Endodermal cell (in vitro differentiated cells): ENCODE measurements around the gene MRPS11. TPM values are rescaled to one million over a fixed set of nuclear protein-coding genes. Genes with fewer than 3 reads are reported as not detected.

ENCODE experiments used
- DNase-seq: peaks from one replicate; pipeline ENCODE4 v3.0.0-alpha.2; 2017
- H3K27ac ChIP-seq: 2 replicates; pipeline ENCODE4 v1.5.1; 2013; ENCODE audit warnings: mild to moderate bottlenecking, low read depth, low read length, moderate library complexity
- H3K27me3 ChIP-seq: 2 replicates; pipeline ENCODE4 v1.6.1; 2013; ENCODE audit warnings: mild to moderate bottlenecking, low read length, moderate library complexity; ENCODE audit not compliant: insufficient read depth, control insufficient read depth, poor library complexity, severe bottlenecking
- H3K36me3 ChIP-seq: 2 replicates; pipeline ENCODE4 v1.7.0; 2013; ENCODE audit warnings: mild to moderate bottlenecking, low read length, moderate library complexity; ENCODE audit not compliant: control insufficient read depth, insufficient read depth
- H3K4me1 ChIP-seq: one replicate; pipeline ENCODE4 v1.7.0; 2013; ENCODE audit warnings: low read length; ENCODE audit not compliant: control insufficient read depth, insufficient read depth
- H3K4me3 ChIP-seq: 2 replicates; pipeline ENCODE4 v1.5.1; 2013; ENCODE audit warnings: mild to moderate bottlenecking, low read length, moderate library complexity
- H3K9ac ChIP-seq: 2 replicates; pipeline ENCODE4 v1.6.1; 2013; ENCODE audit warnings: mild to moderate bottlenecking, low read length, moderate library complexity; ENCODE audit not compliant: poor library complexity, severe bottlenecking; ENCODE audit errors: extremely low read depth
- H3K9me3 ChIP-seq: 2 replicates; pipeline ENCODE4 v1.6.1; 2013; ENCODE audit warnings: mild to moderate bottlenecking, low read length, moderate library complexity; ENCODE audit not compliant: control insufficient read depth
- H3K27ac Mint-ChIP-seq: 2 replicates; pipeline ENCODE4 v1.8.0; 2020; ENCODE audit warnings: mixed read lengths
- H3K27me3 Mint-ChIP-seq: 2 replicates; pipeline ENCODE4 v1.8.0; 2021; ENCODE audit warnings: mild to moderate bottlenecking, mixed read lengths; ENCODE audit not compliant: insufficient read depth
- H3K36me3 Mint-ChIP-seq: 2 replicates; pipeline ENCODE4 v1.8.0; 2020; ENCODE audit warnings: low read depth, mixed read lengths
- H3K4me1 Mint-ChIP-seq: 2 replicates; pipeline ENCODE4 v1.8.0; 2020; ENCODE audit warnings: mixed read lengths
- H3K4me3 Mint-ChIP-seq: 2 replicates; pipeline ENCODE4 v1.8.0; 2020; ENCODE audit warnings: mild to moderate bottlenecking, moderate library complexity, mixed read lengths
- H3K9me3 Mint-ChIP-seq: 2 replicates; pipeline ENCODE4 v1.8.0; 2020; ENCODE audit warnings: mild to moderate bottlenecking, mixed read lengths
- WGBS, 2 experiments: methylation state at CpG; one replicate each; pipeline versions ENCODE4 v1.1.5 to v1.1.7; 2013; ENCODE audit warnings: missing lambda C conversion rate in 2 of 2, mixed read lengths in 1 of 2; ENCODE audit not compliant: insufficient coverage in 1 of 2, insufficient read length in 1 of 2; 5-methylcytosine and 5-hydroxymethylcytosine counted together
- total RNA-seq, 2 donors: library from RNA; stranded (reverse); fragmentation: NEBNext Ultra II Directional in 1 of 2; extraction: Animal tissue kit (Norgen Biotek cat#: 25700) in 1 of 2; gene quantifications; 2 replicates in 1 of 2; 3 replicates in 1 of 2; pipeline ENCODE4 v1.2.1, GENCODE V29; 2021
- TF ChIP-seq, protein P1 (sequence below): fragments of 200-600 bp; sonication (generic); conservative IDR thresholded peaks from 2 replicates; pipeline ENCODE4 v1.5.0; 2021; ENCODE audit warnings: antibody characterized with exemption, mild to moderate bottlenecking

Gene MRPS11
- total RNA-seq, 2 donors from 2014 or later: 44.8 to 49.0 TPM

DNA sequence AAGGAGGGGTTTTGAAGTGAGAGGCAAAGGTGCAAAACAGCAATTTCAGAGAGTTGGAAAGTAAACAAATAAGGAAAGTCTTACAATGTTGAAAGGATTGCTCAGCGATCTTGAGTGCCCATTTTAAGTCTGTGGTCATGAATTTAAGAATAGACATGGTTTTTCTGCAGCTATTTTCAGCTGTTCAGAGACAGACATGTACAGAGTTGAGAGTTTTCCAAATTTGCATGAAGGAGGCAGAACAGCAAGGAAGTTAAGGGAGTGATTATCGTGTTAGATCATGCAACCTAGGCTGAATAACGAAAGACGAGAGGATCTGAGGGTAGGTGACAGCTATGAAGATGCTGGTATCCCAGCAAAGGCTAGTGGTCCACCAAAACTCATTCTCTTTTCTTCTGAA, 41.8 kb downstream of the MRPS11 start:
- peaks cover 13% of the 10 kb centered on the region for H3K4me1 Mint-ChIP-seq
- TF ChIP-seq, protein P1, sequence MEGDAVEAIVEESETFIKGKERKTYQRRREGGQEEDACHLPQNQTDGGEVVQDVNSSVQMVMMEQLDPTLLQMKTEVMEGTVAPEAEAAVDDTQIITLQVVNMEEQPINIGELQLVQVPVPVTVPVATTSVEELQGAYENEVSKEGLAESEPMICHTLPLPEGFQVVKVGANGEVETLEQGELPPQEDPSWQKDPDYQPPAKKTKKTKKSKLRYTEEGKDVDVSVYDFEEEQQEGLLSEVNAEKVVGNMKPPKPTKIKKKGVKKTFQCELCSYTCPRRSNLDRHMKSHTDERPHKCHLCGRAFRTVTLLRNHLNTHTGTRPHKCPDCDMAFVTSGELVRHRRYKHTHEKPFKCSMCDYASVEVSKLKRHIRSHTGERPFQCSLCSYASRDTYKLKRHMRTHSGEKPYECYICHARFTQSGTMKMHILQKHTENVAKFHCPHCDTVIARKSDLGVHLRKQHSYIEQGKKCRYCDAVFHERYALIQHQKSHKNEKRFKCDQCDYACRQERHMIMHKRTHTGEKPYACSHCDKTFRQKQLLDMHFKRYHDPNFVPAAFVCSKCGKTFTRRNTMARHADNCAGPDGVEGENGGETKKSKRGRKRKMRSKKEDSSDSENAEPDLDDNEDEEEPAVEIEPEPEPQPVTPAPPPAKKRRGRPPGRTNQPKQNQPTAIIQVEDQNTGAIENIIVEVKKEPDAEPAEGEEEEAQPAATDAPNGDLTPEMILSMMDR: no peak
- no peak overlapping the region for H3K4me3 ChIP-seq
- H3K27me3 Mint-ChIP-seq: peaks cover 39% of the 10 kb centered on the region
- peaks cover 5% of the 10 kb centered on the region for H3K9me3 Mint-ChIP-seq
- H3K36me3 ChIP-seq: no peaks in the 10 kb centered on the region
- 91 to 96% methylated on average over 4 of the region's 4 CpGs for WGBS, 2 experiments
- H3K36me3 Mint-ChIP-seq: peaks cover 25% of the 10 kb centered on the region
- H3K27ac ChIP-seq: no peak overlapping the region
- no peaks in the 10 kb centered on the region for H3K4me1 ChIP-seq
- no peak overlapping the region for H3K4me3 Mint-ChIP-seq
- H3K27ac Mint-ChIP-seq: no peak overlapping the region
- no peak for DNase-seq
- H3K9me3 ChIP-seq: peaks cover 11% of the 10 kb centered on the region
- no peak overlapping the region for H3K9ac ChIP-seq
- H3K27me3 ChIP-seq: peaks cover 52% of the 10 kb centered on the region

DNA sequence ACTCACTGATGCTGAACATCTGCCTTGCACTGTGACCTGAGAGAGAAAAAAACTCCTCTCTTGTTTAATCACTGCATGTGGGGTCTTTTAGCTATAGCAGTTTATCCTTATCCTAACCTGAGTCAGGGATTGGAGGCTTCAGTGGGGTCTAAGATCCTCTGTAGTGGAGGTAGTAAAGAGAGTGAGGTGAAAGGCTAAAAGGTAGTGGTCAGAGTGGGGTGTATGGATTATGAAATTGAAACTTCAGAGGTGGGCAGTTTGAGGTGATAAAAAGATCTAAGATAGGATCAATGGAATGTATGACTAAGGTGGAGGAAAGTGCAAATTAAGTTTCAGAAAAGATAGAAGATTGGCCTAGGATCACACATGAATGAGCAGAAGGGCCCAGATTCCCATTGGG, 42.5 kb downstream of the MRPS11 start:
- H3K36me3 ChIP-seq: no peaks in the 10 kb centered on the region
- Mint-ChIP-seq H3K9me3 (peaks cover 5% of the 10 kb centered on the region), H3K4me3 (no peak overlapping the region), H3K36me3 (peaks cover 25% of the 10 kb centered on the region), H3K4me1 (peaks cover 7% of the 10 kb centered on the region), H3K27ac (no peak overlapping the region), H3K27me3 (peaks cover 39% of the 10 kb centered on the region)
- H3K27me3 ChIP-seq: peaks cover 52% of the 10 kb centered on the region
- H3K9ac ChIP-seq: no peak overlapping the region
- TF ChIP-seq, protein P1: no peak
- peaks cover 11% of the 10 kb centered on the region for H3K9me3 ChIP-seq
- DNase-seq: no peak
- no peak overlapping the region for H3K4me3 ChIP-seq
- no peaks in the 10 kb centered on the region for H3K4me1 ChIP-seq
- no peak overlapping the region for H3K27ac ChIP-seq

DNA sequence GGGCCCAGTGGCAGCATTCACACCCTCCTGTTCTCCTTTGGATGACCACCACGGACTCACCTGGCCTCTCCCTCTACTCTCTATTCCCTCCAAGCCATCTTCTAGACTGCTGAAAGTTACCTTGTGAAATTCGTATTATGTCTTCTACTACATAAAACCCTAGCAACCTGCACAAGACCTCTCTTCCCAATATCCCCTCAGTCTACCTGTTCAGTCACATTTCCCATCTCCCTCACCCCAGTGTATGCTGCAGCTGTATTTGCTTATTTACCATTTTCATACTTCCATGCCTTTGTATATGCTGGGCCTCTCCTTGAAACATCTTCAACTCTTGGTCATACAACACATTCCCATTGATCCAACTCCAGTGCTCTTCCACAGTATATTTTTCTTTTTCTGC, 43.7 kb downstream of the MRPS11 start:
- no peak overlapping the region for H3K4me3 Mint-ChIP-seq
- H3K27ac Mint-ChIP-seq: no peak overlapping the region
- Histone ChIP-seq H3K27me3 (peaks cover 52% of the 10 kb centered on the region), H3K27ac (no peak overlapping the region), H3K4me3 (no peak overlapping the region), H3K9ac (no peak overlapping the region), H3K4me1 (no peaks in the 10 kb centered on the region), H3K9me3 (peaks cover 11% of the 10 kb centered on the region), H3K36me3 (no peaks in the 10 kb centered on the region)
- H3K4me1 Mint-ChIP-seq: peaks cover 3% of the 10 kb centered on the region
- TF ChIP-seq, protein P1: no peak
- WGBS, 2 experiments: 85 to 95% methylated on average over 2 of the region's 2 CpGs
- H3K36me3 Mint-ChIP-seq: peaks cover 25% of the 10 kb centered on the region
- peaks cover 35% of the 10 kb centered on the region for H3K27me3 Mint-ChIP-seq
- H3K9me3 Mint-ChIP-seq: peaks cover 5% of the 10 kb centered on the region
- no peak for DNase-seq
